Measurements from ENCODE around the gene BAAT. TPM values are rescaled to one million over a fixed set of nuclear protein-coding genes. Genes with fewer than 3 reads are reported as not detected.

Gene BAAT
- total and polyA plus RNA-seq, 4 donors, result 0.03 to 0.37 (median 0.21) TPM

DNA sequence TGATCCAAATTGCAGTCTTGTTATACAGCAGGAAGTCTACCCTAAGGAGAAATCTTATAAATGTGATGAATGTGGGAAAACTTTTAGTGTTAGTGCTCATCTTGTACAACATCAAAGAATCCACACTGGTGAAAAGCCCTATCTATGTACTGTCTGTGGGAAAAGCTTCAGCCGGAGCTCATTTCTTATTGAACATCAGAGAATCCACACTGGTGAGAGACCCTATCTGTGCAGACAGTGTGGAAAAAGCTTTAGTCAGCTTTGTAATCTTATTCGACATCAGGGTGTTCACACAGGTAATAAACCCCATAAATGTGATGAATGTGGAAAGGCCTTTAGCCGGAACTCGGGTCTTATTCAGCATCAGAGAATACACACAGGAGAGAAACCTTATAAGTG lies 24.3 kb upstream of the BAAT start:
- DNase-seq (no peak), ATAC-seq (ENCODE audit: insufficient read depth, low FRiP score) (no peak)
- Histone ChIP-seq H3K27ac (ENCODE audit: low read depth in 1 of 2, low read length in 1 of 2) (no peak overlapping the region), H3K4me3 (no peak overlapping the region), H3K9ac (ENCODE audit: insufficient read depth in 1 of 2, low read length in 2 of 2) (no peak overlapping the region), H3K4me1 (ENCODE audit: control insufficient read depth in 5 of 5, insufficient read depth in 5 of 5, low read length in 5 of 5) (no peaks in the 10 kb centered on the region), H3K36me3 (ENCODE audit: control insufficient read depth in 4 of 4, insufficient read depth in 4 of 4, low read length in 4 of 4) (peaks cover 22 to 68% (median 50%) of the 10 kb centered on the region in 4 donors), H3K27me3 (ENCODE audit: control insufficient read depth in 3 of 3, insufficient read depth in 3 of 3, low read length in 2 of 3) (no peaks in the 10 kb centered on the region), H3K9me3 (ENCODE audit: control insufficient read depth in 4 of 4, insufficient read depth in 3 of 4, low read length in 3 of 4) (peaks cover 12 to 58% (median 45%) of the 10 kb centered on the region in 4 donors)
- no peak for TF ChIP-seq CTCF (IDR thresholded peaks at IDR 0.05; ENCODE audit: control extremely low read depth, extremely low read depth)
- WGBS, 2 donors, result 98 to 100% methylated on average over 4 of the region's 4 CpGs

- Histone ChIP-seq H3K27me3 (ENCODE audit: control insufficient read depth in 3 of 3, insufficient read depth in 3 of 3, low read length in 2 of 3) (no peaks in the 10 kb centered on the region), H3K9me3 (ENCODE audit: control insufficient read depth in 4 of 4, insufficient read depth in 3 of 4, low read length in 3 of 4) (peaks cover 12 to 58% (median 46%) of the 10 kb centered on the region in 4 donors), H3K4me3 (no peak overlapping the region), H3K27ac (ENCODE audit: low read depth in 1 of 2, low read length in 1 of 2) (no peak overlapping the region), H3K9ac (ENCODE audit: insufficient read depth in 1 of 2, low read length in 2 of 2) (no peak overlapping the region), H3K36me3 (ENCODE audit: control insufficient read depth in 4 of 4, insufficient read depth in 4 of 4, low read length in 4 of 4) (peaks cover 23 to 70% (median 56%) of the 10 kb centered on the region in 4 donors), H3K4me1 (ENCODE audit: control insufficient read depth in 5 of 5, insufficient read depth in 5 of 5, low read length in 5 of 5) (no peaks in the 10 kb centered on the region)
- WGBS, 2 donors, result 98% methylated on average over 5 of the region's 5 CpGs
- ATAC-seq (ENCODE audit: insufficient read depth, low FRiP score), result no peak
- TF ChIP-seq CTCF (IDR thresholded peaks at IDR 0.05; ENCODE audit: control extremely low read depth, extremely low read depth), result no peak
- DNase-seq, result no peak
Measured at GRCh38 chr9:101408374-101409078, 23.7 kb upstream of the BAAT start.

DNA sequence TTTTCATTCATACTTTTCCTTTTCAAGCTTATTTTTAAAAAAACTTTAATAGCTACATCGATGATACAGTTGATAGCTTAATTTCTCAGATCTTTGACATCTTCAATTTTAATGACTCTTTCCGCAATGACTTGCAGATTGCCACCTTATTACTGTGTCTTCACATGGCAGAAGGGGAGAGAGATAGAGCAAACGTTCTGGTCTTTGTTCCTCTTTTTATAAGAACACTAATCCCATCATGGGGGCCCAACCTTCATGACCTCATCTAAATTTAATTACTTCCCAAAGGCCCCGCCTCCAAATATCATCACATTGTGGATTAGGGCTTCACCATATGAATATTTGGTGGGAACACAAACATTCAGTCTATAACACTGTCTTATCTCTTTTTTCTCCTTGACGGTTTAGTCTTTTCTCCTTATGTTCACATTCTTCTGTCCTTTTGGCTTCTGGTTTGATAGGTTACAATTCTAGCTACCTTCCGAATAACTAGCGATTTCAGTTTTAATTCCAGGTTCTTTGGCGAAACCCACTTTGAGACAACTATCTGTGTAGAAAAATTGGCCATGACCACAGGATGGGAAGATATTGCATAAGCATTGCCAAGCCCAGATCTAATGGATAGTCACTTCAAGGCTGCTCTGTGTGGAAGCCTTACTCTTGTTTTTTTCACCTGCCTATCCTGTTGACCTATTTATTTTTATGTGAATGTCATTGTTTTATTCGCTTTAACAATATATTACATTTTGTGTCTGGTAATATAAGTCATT lies 18.9 kb upstream of the BAAT start:
- Histone ChIP-seq H3K4me3 (no peak overlapping the region), H3K9me3 (ENCODE audit: control insufficient read depth in 4 of 4, insufficient read depth in 3 of 4, low read length in 3 of 4) (peaks cover 9 to 33% (median 32%) of the 10 kb centered on the region in 4 donors), H3K27me3 (ENCODE audit: control insufficient read depth in 3 of 3, insufficient read depth in 3 of 3, low read length in 2 of 3) (no peaks in the 10 kb centered on the region), H3K27ac (ENCODE audit: low read depth in 1 of 2, low read length in 1 of 2) (no peak overlapping the region), H3K9ac (ENCODE audit: insufficient read depth in 1 of 2, low read length in 2 of 2) (no peak overlapping the region), H3K4me1 (ENCODE audit: control insufficient read depth in 5 of 5, insufficient read depth in 5 of 5, low read length in 5 of 5) (peaks cover 0 to 17% (median 12%) of the 10 kb centered on the region in 5 donors), H3K36me3 (ENCODE audit: control insufficient read depth in 4 of 4, insufficient read depth in 4 of 4, low read length in 4 of 4) (peaks cover 28 to 83% (median 72%) of the 10 kb centered on the region in 4 donors)
- DNase-seq, result no peak
- ATAC-seq (ENCODE audit: insufficient read depth, low FRiP score), result no peak
- WGBS, 2 donors, result 94% methylated on average over 9 of the region's 9 CpGs
- no peak for TF ChIP-seq CTCF (IDR thresholded peaks at IDR 0.05; ENCODE audit: control extremely low read depth, extremely low read depth)

Data from lung (tissue), 12 donors.